HG03520 (cell line): ENCODE data around the gene FAM107A.
"Not testable (repeated sequence)": the region's sequence is repeated elsewhere in the genome, so short reads cannot be mapped to it uniquely, and the experiment has no call there.

Source experiments
- ATAC-seq: cut with Tn5 transposase; IDR thresholded peaks from one replicate; pipeline ENCODE4 v1.9.1; 2021; ENCODE audit warnings: mild to moderate bottlenecking, moderate library complexity; ENCODE audit not compliant: unreplicated experiment

The FAM107A gene

DNA sequence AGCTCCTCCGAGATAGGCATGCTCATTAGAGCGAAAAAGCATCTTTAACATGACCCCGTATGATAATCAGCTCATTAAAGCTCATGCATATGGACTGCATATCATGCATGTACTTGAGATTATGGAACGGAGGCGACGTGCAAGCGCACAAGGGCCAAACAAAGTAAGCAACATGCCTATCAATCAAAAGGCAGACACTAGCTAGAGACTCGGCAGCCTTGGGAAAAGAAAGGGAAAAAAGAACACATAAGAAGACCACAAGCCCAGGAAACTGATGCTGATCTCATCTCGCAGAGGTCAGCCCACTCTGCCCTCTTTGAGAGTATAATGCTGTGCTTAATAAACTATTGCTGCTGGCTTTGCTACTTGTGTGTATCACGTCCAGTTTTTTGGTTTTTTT lies 37.6 kb downstream of the FAM107A start:
- ATAC-seq, result no peak

GRCh38 chr3:58537412-58538301 lies 39.5 kb downstream of the FAM107A start:
- ATAC-seq, result no peak

DNA sequence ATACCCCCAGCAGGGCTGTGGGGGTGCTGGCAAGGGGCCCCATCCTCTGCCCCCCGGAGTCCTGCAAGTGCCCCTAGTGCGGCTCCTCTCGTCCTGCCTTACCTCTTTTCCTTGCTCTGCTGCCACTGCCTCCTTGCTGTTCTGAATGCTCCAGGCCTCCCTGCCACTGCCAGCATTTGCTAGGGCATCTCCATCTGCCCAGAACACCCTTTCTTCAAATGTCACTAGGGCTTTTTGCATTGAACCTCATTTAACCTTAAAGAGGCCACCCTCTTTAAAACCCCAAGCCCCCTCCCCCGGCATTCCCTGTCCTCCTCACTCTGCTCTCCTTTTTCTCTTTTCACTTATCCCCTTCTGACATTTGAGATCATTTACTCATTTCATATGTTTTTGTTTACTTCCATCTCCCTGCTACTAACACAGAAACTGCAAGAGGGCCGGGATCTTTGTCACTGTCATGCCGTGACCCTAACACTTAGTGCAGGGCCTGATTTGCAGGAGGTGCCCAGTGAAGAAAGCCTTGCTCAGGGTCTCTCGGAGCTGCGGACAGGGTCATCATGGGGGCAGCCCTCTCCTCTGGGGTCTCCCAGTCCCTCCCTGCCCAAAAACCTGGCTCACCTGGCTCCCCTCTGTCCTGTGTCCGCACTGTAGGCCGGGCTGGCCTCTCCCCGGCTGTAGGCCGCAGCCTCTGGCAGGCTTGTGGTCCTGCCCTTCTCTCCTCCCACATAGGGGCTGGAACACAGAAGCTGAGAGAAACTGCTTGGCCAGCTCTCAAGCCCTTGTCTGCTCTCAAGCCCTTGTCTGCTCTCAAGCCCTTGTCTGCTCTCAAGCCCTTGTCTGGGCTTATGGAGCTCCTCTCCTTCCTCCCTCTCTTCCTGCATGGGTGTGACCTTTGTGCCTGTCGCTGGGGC lies 40.4 kb downstream of the FAM107A start, which contains the start of gene ACOX2:
Gene ACOX2, minus strand, starts transcription at position 690 of the 911 bp plus-strand sequence. CDS start 2,084 bp downstream, outside the sequence.
- ATAC-seq, result no peak

DNA sequence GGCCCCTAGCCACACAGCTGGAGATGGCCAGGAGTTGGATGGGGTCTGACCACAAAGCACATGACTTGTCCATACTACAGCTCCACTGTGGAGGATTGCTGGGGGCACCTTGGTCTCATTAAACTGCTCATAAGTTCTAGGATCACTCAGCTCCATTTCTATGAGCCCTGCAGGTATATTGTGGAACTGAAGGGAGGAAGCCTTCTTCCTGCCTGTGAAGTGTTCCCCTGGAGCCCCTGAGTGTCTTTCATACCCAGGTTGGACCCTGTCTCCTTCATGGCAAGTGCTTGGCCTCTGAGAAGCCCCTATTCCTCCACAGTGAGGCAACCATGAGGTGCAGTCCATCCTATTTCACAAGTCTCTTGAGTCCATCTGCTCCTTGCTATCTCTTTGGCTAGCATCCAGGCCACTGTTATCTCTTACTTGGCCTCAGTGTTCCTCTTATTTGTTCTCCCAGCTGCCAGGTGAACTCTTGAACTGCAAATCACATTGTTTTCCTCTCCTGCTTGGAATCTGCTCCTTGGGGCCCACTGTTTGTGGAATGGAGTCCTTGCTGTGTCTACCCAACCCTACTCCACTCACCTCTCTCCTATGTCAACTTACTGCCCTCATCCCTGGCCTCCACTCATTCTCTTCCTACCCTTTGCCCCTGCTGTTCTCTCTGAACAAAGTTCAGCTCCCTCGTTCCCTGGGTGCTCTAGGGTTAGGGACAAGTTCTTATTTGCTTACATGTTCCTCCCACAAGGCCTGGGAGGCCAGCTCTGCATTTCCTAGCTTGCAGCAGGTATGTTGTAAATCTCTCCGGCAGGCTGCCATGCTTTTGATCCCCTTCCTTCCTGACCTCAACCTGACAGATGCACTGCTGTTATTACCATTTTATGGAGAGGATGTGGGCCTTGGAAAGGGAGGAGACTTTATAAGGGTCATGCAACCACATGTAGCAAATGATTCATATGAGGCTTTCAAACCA lies 41.4 kb downstream of the FAM107A start:
- no peak for ATAC-seq

- ATAC-seq, result no peak
These were observed 42.3 kb downstream of the FAM107A start for GRCh38 chr3:58534592-58535494.

GRCh38 chr3:58532794-58533220 lies 44.4 kb downstream of the FAM107A start:
- ATAC-seq, result peak; percentile 89

- no peak for ATAC-seq
These were observed 45.2 kb downstream of the FAM107A start for GRCh38 chr3:58531956-58532355.

GRCh38 chr3:58531555-58531954 lies 45.6 kb downstream of the FAM107A start:
- no peak for ATAC-seq

DNA sequence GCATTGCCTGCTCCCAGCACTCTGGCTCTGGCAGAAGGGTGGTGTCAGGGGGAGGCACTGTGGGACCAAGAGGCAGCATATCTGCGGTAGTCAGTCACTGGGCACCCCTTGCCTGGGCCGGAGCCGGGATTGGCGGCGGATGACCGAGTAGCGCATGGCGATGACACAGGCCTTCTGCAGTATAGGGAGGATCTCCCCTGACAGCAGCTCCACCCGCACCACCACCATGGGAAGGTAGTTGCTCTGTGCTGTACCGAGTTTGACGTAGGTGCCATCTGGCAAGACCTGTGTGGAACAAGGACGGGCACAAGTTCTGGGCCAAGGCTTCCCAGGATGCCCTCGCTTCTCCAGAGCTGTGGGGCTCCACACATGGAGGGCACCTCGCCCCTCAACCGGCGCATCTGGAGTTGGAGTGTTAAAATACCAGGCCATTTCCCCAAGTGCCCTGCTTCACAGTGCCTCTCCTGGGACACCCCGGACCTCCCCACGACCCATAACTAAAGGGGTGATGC lies 46.8 kb downstream of the FAM107A start:
- ATAC-seq, result no peak

DNA sequence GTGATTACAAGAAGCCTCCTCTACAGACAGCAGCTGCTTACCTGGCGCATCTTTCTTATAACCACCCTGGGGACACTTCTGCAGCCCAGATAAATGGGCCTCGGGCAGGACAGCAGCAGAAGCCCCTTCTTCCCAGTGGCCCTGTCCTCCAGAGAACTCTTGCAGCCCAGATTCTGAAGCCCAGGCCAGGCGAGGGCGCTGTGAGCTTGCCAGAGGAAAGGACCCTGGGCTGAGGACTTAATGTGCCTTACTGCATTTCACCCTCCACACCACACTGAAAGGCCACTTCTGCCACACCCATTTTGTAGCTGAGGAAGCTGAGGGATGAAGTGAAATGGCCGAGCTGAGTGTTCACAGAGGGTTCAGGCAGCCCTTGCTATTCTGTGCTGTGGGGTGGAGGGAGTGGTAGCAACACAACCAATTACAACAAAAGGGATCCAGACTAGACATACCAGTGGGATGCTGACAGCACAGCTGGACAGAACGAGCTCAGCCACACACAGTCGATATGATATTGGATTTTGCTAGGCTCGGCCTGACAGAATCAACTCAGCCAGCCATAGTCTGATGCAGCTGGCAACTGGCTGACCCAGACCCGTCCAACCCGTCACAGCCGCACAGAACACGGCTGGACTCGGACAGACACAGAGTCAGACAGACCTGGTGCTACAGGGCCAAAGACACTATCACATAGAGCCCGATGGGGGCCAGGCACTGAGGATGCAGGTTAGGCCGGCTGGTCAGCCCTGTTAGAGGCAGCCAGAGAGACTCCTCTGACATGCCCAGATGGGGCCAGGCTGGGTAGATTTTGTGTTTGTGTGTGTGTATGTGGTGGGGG lies 47.5 kb downstream of the FAM107A start:
- ATAC-seq, result no peak

- no peak for ATAC-seq
These were observed 48.6 kb downstream of the FAM107A start for GRCh38 chr3:58528629-58529028.

GRCh38 chr3:58527440-58527839 lies 49.8 kb downstream of the FAM107A start:
- ATAC-seq, result not testable (repeated sequence)

DNA sequence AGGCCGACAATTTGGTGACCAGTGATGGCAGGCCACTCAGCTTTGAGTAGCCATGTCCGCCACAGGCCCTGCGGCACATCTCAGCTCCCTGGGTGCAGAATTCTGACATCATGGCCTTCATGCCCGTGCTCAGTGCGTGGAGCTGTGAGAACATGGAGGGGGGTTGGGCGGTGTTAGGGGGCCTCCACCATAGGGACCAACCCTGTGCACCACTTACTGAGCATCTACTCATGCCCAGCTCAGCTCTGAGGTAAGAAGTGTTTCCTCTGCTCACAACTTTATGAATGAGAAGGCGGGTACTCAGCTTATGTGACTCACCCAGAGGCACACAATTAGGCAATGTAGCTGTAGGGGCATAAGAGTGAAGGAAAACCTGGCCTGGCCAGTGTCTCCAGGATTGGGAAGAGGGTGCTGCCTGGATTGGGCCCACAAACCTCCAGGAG lies 50.7 kb downstream of the FAM107A start:
- no peak for ATAC-seq

DNA sequence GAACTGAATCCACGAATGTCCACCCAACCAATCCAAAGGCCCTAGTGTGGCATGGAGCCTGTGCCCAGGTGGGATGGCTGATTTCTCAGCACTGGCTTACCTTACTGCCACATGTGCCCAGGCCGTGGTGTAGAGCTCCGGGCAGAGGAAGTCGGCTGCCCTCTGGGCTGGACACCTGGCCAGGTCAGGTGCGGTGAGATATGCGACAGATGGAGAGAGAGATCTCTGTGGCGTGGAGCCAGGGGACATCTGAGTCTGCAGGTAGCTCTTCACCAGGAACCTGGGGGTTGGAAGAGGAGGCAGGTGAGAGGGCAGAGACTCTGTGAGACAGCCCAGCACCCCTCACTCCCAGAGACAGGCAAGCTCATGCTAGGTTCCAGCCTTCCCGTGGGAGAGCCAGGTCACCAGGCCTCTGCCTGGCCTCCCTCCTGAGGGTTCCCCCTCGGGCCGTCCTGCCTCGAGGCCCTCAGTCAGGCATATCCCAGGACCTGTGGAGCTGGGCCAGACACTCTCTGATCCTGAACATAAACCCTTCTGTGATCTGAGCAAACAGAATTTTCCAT lies 52.8 kb downstream of the FAM107A start:
- no peak for ATAC-seq

DNA sequence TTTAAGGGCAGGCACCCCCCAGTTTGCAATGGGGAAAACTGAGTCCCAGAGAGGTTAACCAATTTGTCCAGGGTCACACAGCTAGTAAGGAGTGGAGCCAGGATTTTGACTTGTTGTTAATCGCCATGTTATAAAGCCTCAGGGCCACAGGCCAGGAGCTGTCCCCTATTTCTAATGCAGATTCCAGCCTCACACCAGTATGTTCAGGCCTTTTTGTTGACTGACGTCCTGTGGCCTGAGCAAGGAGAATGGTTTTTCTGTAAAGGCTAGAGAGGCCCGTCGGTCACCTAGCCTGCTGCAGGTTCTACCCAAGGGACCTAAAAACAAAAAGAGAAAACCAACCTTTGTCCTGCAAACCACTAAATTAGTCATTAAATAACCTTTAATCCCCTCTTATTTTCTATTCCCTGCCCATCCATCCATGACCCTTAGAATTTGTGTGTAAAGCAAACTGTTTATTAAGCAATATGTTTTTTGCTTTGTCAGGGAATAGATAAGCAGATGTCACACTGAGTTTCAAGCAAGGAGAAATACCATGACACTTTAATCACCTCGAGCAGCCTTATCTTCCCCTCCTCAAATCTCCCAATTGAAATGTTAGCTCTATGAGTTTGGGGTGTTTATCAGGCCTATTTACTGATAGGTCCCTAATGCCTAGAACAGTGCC lies 54.3 kb downstream of the FAM107A start:
- ATAC-seq, result no peak

- no peak for ATAC-seq
These were observed 55.1 kb downstream of the FAM107A start for GRCh38 chr3:58521917-58522631.

DNA sequence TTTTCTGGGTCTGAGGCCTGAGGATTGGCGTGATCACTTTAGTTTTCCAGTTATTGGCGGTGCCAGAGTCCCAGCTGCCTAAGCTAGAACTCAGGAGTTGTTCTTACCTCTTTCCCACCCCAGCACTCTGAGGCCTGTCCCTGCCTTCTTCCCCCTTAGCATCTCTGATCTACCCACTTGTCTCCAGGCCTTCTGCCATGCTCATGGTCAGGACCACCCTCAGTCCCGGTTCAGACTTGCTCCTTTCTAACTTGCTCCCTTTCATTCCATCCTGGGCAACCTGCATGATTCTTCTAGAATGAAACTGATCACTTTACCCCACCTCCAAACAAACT lies 55.9 kb downstream of the FAM107A start:
- no peak for ATAC-seq
